Measurements from ENCODE around the gene FBRS. TPM values are rescaled to one million over a fixed set of nuclear protein-coding genes. Genes with fewer than 3 reads are reported as not detected.
"Not testable (repeated sequence)": the region's sequence is repeated elsewhere in the genome, so short reads cannot be mapped to it uniquely, and the experiment has no call there.

FBRS gene
- total RNA-seq, 1 experiment from 2014 or later, result 32.9 TPM

DNA sequence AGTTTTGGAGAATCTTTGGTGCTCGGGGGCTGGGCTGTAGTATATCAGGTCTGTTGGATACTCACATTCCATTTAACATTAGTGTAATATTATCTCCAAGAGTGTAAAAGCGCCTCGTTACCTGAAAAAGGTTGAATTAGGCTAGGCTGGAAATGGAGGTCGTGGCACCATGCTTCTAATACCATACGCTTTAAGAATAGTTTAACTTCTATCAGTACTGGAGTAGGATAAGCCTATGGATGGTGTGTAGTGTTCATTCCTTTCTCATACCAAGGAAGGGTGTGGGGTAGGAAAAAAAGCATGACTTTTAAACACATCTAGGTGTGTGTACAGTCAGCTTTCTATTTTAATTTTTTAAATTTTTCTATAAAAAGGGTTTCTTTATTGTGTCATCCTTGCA is 42.7 kb downstream of the FBRS start:
- peaks cover 39% of the 10 kb centered on the region for H3K79me2 ChIP-seq (ENCODE audit: low read length)
- no peak for DNase-seq
- H3K36me3 ChIP-seq (ENCODE audit: insufficient read depth, low read length), result peaks cover 34% of the 10 kb centered on the region
- peaks cover 11% of the 10 kb centered on the region; the same call in 1 of the 2 replicates for H4K20me1 ChIP-seq (ENCODE audit: insufficient read depth, low read depth, low read length)
- H3K4me1 ChIP-seq (ENCODE audit: low read length), result peaks cover 24% of the 10 kb centered on the region
- H3K9me3 ChIP-seq (ENCODE audit: low read length), result no peaks in the 10 kb centered on the region
- H3K9ac ChIP-seq (ENCODE audit: low read length), result no peak overlapping the region
- no peak overlapping the region for H2AFZ ChIP-seq (ENCODE audit: low read length)
- no peak overlapping the region for H3K27ac ChIP-seq (ENCODE audit: low read length)
- H3K9me2 ChIP-seq (replicated peaks; ENCODE audit: insufficient read depth, low read length), result no peaks in the 10 kb centered on the region
- no peak overlapping the region for H3K4me2 ChIP-seq (ENCODE audit: low read depth, low read length, poor library complexity, severe bottlenecking)
- H3K4me3 ChIP-seq (ENCODE audit: low read length), result no peak overlapping the region
- H3K27me3 ChIP-seq (ENCODE audit: low read length), result no peaks in the 10 kb centered on the region

DNA sequence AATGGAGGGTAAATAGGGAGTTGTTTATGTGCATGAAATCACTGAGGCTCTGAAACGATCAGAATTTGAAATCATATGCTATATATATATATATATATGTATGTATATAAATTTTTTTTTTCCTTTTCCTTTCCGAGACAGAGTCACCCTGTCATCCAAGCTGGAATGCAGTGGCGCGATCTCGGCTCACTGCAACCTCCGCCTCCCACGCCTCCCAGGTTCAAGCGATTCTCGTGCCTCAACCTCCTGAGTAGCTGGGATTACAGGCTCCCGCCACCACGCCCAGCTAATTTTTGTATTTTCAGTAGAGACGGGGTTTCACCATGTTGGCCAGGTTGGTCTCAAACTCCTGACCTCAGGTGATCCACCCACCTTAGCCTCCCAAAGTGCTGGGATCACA is 44.8 kb downstream of the FBRS start:
- Histone ChIP-seq H3K79me2 (ENCODE audit: low read length) (peaks cover 44% of the 10 kb centered on the region), H4K20me1 (ENCODE audit: insufficient read depth, low read depth, low read length) (peaks cover 11% of the 10 kb centered on the region; the same call in 1 of the 2 replicates), H3K4me1 (ENCODE audit: low read length) (peaks cover 15% of the 10 kb centered on the region), H3K36me3 (ENCODE audit: insufficient read depth, low read length) (peaks cover 55% of the 10 kb centered on the region)
- H3K4me2 ChIP-seq (ENCODE audit: low read depth, low read length, poor library complexity, severe bottlenecking); DNase-seq; H3K4me3 ChIP-seq (ENCODE audit: low read length); H3K9me3 ChIP-seq (ENCODE audit: low read length); H3K9me2 ChIP-seq (replicated peaks; ENCODE audit: insufficient read depth, low read length); H2AFZ ChIP-seq (ENCODE audit: low read length); H3K27me3 ChIP-seq (ENCODE audit: low read length); H3K9ac ChIP-seq (ENCODE audit: low read length); H3K27ac ChIP-seq (ENCODE audit: low read length): not testable (repeated sequence)

DNA sequence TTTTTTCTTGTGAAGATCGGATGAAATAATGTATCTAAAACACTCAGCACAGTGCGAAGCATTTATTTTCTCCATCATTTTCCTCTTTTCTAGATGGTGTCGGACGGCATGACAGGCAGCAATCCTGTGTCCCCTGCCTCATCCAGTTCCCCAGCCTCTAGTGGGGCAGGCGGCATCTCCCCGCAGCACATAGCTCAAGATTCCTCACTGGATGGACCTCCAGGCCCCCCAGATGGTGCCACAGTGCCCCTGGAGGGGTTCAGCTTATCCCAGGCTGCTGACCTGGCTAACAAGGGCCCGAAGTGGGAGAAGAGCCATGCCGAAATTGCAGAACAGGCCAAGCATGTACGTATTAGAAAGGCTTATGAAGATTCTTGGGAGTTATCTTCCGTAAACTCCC is 45.7 kb downstream of the FBRS start:
- Histone ChIP-seq H4K20me1 (ENCODE audit: insufficient read depth, low read depth, low read length) (peaks cover 11% of the 10 kb centered on the region; the same call in 1 of the 2 replicates), H3K79me2 (ENCODE audit: low read length) (peaks cover 38% of the 10 kb centered on the region), H3K9me3 (ENCODE audit: low read length) (no peaks in the 10 kb centered on the region), H3K36me3 (ENCODE audit: insufficient read depth, low read length) (peaks cover 61% of the 10 kb centered on the region), H3K9ac (ENCODE audit: low read length) (no peak overlapping the region), H3K27ac (ENCODE audit: low read length) (no peak overlapping the region), H3K9me2 (replicated peaks; ENCODE audit: insufficient read depth, low read length) (no peaks in the 10 kb centered on the region), H3K4me1 (ENCODE audit: low read length) (peaks cover 15% of the 10 kb centered on the region), H3K4me3 (ENCODE audit: low read length) (no peak overlapping the region), H3K27me3 (ENCODE audit: low read length) (no peaks in the 10 kb centered on the region), H2AFZ (ENCODE audit: low read length) (no peak overlapping the region), H3K4me2 (ENCODE audit: low read depth, low read length, poor library complexity, severe bottlenecking) (no peak overlapping the region)
- DNase-seq, result no peak

DNA sequence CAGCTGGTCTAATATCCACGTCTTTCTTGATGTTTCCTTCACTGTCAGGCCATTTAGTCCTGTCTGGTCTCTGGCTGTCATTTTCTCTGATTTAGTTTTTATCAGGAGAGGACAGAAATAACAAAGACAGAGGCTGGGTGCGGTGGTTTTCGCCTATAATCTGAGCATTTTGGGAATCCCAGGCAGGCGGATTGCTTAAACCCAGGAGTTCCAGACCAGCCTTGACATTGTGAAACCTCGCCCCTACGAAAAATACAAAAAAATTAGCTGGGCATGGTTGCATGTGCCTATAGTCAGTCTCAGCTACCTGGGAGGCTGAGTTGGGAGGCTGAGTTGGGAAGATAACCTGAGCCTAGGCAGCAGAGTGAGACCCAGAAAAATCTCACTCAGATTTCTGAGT is 47.8 kb downstream of the FBRS start:
- Histone ChIP-seq H2AFZ (ENCODE audit: low read length) (no peak overlapping the region), H3K9ac (ENCODE audit: low read length) (no peak overlapping the region), H3K27me3 (ENCODE audit: low read length) (no peaks in the 10 kb centered on the region), H4K20me1 (ENCODE audit: insufficient read depth, low read depth, low read length) (0 out of 2 replicates have a peak, but pooled peaks cover 7% of the 10 kb centered on the region), H3K4me2 (ENCODE audit: low read depth, low read length, poor library complexity, severe bottlenecking) (no peak overlapping the region), H3K79me2 (ENCODE audit: low read length) (peaks cover 17% of the 10 kb centered on the region), H3K27ac (ENCODE audit: low read length) (no peak overlapping the region), H3K9me3 (ENCODE audit: low read length) (no peaks in the 10 kb centered on the region), H3K4me1 (ENCODE audit: low read length) (no peaks in the 10 kb centered on the region), H3K36me3 (ENCODE audit: insufficient read depth, low read length) (peaks cover 68% of the 10 kb centered on the region), H3K4me3 (ENCODE audit: low read length) (no peak overlapping the region), H3K9me2 (replicated peaks; ENCODE audit: insufficient read depth, low read length) (no peaks in the 10 kb centered on the region)
- DNase-seq, result no peak

DNA sequence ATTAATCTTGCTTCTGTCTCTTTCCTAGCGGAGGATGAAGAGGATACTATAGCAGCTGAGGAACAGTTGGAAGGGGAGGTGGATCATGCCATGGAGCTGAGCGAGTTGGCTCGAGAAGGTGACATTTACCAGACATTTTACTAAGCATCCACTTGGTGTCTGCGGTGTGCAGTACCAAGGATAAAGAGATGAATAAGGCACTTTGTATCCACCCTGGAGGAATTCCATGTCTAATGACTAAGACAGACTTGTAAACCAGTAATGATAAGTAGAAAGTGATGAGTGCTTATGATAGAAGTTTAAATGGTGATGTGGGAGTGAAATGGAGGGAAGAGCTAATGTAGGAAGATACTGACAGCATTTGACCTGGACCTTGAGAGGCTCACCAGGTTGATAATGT is 52.7 kb downstream of the FBRS start:
- H3K9ac ChIP-seq (ENCODE audit: low read length), result no peak overlapping the region
- no peaks in the 10 kb centered on the region for H3K27me3 ChIP-seq (ENCODE audit: low read length)
- H3K79me2 ChIP-seq (ENCODE audit: low read length), result peaks cover 17% of the 10 kb centered on the region
- H3K9me3 ChIP-seq (ENCODE audit: low read length), result no peaks in the 10 kb centered on the region
- H3K4me3 ChIP-seq (ENCODE audit: low read length), result no peak overlapping the region
- no peak overlapping the region for H2AFZ ChIP-seq (ENCODE audit: low read length)
- no peaks in the 10 kb centered on the region for H3K9me2 ChIP-seq (replicated peaks; ENCODE audit: insufficient read depth, low read length)
- no peak for DNase-seq
- H3K4me2 ChIP-seq (ENCODE audit: low read depth, low read length, poor library complexity, severe bottlenecking), result no peak overlapping the region
- no peak overlapping the region for H3K27ac ChIP-seq (ENCODE audit: low read length)
- H4K20me1 ChIP-seq (ENCODE audit: insufficient read depth, low read depth, low read length), result 0 out of 2 replicates have a peak, but pooled peaks cover 4% of the 10 kb centered on the region
- H3K4me1 ChIP-seq (ENCODE audit: low read length), result no peaks in the 10 kb centered on the region
- peaks cover 77% of the 10 kb centered on the region for H3K36me3 ChIP-seq (ENCODE audit: insufficient read depth, low read length)

DNA sequence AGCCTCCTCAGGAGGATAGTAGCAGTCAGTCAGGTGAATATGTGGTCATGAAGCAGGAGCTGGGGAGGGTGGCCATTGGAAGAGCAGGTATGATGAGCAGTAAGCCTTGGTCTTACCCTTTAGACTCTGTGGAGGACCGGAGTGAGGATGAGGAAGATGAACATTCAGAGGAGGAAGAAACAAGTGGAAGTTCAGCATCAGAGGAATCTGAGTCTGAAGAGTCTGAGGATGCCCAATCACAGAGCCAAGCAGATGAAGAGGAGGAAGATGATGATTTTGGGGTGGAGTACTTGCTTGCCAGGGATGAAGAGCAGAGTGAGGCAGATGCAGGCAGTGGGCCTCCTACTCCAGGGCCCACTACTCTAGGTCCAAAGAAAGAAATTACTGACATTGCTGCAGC is 53.5 kb downstream of the FBRS start:
- Histone ChIP-seq H3K9me2 (replicated peaks; ENCODE audit: insufficient read depth, low read length) (no peaks in the 10 kb centered on the region), H4K20me1 (ENCODE audit: insufficient read depth, low read depth, low read length) (0 out of 2 replicates have a peak, but pooled peaks cover 6% of the 10 kb centered on the region)

DNA sequence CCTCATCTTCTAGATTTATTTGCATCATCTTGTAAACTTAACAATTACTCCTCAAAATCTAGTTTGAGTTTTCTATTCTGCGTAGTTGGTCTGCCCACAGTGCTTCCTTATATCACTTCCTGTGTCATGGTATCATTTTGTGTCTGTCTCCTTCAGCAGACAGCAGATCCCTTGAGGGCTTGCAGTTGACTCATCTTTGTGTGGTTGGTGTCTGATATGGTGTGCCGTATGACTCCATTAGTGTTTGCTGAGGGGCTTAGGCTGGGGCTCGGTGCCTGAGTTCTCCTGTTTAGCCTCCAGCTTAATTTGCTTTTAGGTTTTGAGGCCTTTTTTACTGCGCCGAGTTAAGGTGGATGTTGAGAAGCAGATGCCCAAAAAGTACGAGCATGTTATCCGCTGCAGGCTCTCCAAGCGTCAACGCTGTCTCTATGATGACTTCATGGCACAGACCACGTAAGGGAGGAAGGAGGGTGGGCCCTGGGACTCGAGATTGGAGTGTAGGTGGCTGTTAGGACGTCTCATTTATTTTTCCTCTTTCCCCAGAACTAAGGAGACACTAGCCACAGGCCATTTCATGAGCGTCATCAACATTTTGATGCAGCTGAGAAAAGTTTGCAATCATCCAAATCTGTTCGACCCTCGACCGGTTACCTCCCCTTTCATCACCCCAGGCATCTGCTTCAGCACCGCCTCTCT is 57.7 kb downstream of the FBRS start:
- Histone ChIP-seq H3K36me3 (ENCODE audit: insufficient read depth, low read length) (peaks cover 49% of the 10 kb centered on the region), H2AFZ (ENCODE audit: low read length) (no peak overlapping the region), H3K4me1 (ENCODE audit: low read length) (no peaks in the 10 kb centered on the region), H4K20me1 (ENCODE audit: insufficient read depth, low read depth, low read length) (peaks cover 15% of the 10 kb centered on the region; the same call in 1 of the 2 replicates), H3K27ac (ENCODE audit: low read length) (no peak overlapping the region), H3K9me2 (replicated peaks; ENCODE audit: insufficient read depth, low read length) (no peaks in the 10 kb centered on the region), H3K4me3 (ENCODE audit: low read length) (no peak overlapping the region), H3K27me3 (ENCODE audit: low read length) (no peaks in the 10 kb centered on the region), H3K9ac (ENCODE audit: low read length) (no peak overlapping the region), H3K9me3 (ENCODE audit: low read length) (no peaks in the 10 kb centered on the region), H3K79me2 (ENCODE audit: low read length) (peaks cover 32% of the 10 kb centered on the region), H3K4me2 (ENCODE audit: low read depth, low read length, poor library complexity, severe bottlenecking) (no peak overlapping the region)
- DNase-seq, result no peak

More for the DNA sequence above, 53.5 kb downstream of the FBRS start:
- no peaks in the 10 kb centered on the region for H3K4me1 ChIP-seq (ENCODE audit: low read length)
- no peak overlapping the region for H3K9ac ChIP-seq (ENCODE audit: low read length)
- no peak overlapping the region for H3K4me2 ChIP-seq (ENCODE audit: low read depth, low read length, poor library complexity, severe bottlenecking)
- no peaks in the 10 kb centered on the region for H3K27me3 ChIP-seq (ENCODE audit: low read length)
- no peak overlapping the region for H2AFZ ChIP-seq (ENCODE audit: low read length)
- no peaks in the 10 kb centered on the region for H3K9me3 ChIP-seq (ENCODE audit: low read length)
- no peak for DNase-seq
- H3K36me3 ChIP-seq (ENCODE audit: insufficient read depth, low read length), result peaks cover 77% of the 10 kb centered on the region
- H3K27ac ChIP-seq (ENCODE audit: low read length), result no peak overlapping the region
- H3K79me2 ChIP-seq (ENCODE audit: low read length), result peaks cover 20% of the 10 kb centered on the region
- H3K4me3 ChIP-seq (ENCODE audit: low read length), result no peak overlapping the region

DNA sequence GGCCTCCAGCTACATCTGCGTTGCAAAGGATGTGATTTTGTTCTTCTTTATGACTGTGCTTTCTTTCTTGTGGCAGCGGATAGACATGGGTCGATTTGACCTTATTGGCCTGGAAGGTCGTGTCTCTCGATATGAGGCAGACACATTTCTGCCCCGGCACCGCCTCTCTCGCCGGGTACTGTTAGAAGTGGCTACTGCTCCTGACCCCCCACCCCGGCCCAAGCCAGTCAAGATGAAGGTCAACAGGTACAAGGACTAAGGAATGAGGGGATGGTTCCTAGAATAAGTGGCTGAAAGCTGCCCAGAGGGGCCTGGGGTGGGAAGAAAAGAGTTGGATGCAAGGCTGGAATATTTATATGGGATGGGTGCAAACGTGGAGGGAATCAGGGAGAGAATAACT is 61.9 kb downstream of the FBRS start:
- Histone ChIP-seq H3K4me1 (ENCODE audit: low read length) (no peaks in the 10 kb centered on the region), H3K9me2 (replicated peaks; ENCODE audit: insufficient read depth, low read length) (no peaks in the 10 kb centered on the region), H3K4me3 (ENCODE audit: low read length) (no peak overlapping the region), H3K27ac (ENCODE audit: low read length) (no peak overlapping the region), H3K27me3 (ENCODE audit: low read length) (no peaks in the 10 kb centered on the region), H3K9ac (ENCODE audit: low read length) (no peak overlapping the region), H3K79me2 (ENCODE audit: low read length) (peaks cover 29% of the 10 kb centered on the region), H3K36me3 (ENCODE audit: insufficient read depth, low read length) (peaks cover 63% of the 10 kb centered on the region), H3K9me3 (ENCODE audit: low read length) (no peaks in the 10 kb centered on the region), H4K20me1 (ENCODE audit: insufficient read depth, low read depth, low read length) (peaks cover 15% of the 10 kb centered on the region; the same call in 1 of the 2 replicates), H2AFZ (ENCODE audit: low read length) (no peak overlapping the region), H3K4me2 (ENCODE audit: low read depth, low read length, poor library complexity, severe bottlenecking) (no peak overlapping the region)
- DNase-seq, result no peak

All from Karpas-422 (cell line).